Ascending aorta (tissue), 2 donors: Measurements from ENCODE around the gene C7. TPM values are rescaled to one million over a fixed set of nuclear protein-coding genes. Genes with fewer than 3 reads are reported as not detected.
"Not testable (repeated sequence)": the region's sequence is repeated elsewhere in the genome, so short reads cannot be mapped to it uniquely, and the experiment has no call there.

ENCODE experiments used
- DNase-seq, 2 donors: peaks; one replicate each; pipeline ENCODE4 v3.0.0-alpha.2; 2019; ENCODE audit warnings: low spot score in 2 of 2
- H3K27ac ChIP-seq, 2 donors: fragments of 200-600 bp; sonication (generic); one replicate each; pipeline ENCODE4 v1.5.1; 2016 to 2017; ENCODE audit warnings: mild to moderate bottlenecking in 1 of 2
- H3K27me3 ChIP-seq: fragments of 200-600 bp; sonication (generic); one replicate; pipeline ENCODE4 v1.5.1; 2017
- H3K36me3 ChIP-seq, 2 donors: fragments of 200-600 bp; sonication (generic); one replicate each; pipeline ENCODE4 v1.5.1; 2016
- H3K4me1 ChIP-seq, 2 donors: fragments of 200-600 bp; sonication (generic); one replicate each; pipeline ENCODE4 v1.5.1; 2016 to 2017; ENCODE audit warnings: mild to moderate bottlenecking in 1 of 2
- H3K4me3 ChIP-seq, 2 donors: fragments of 200-600 bp; sonication (generic); one replicate each; pipeline ENCODE4 v1.5.1; 2016 to 2017; ENCODE audit warnings: mild to moderate bottlenecking in 1 of 2
- H3K9me3 ChIP-seq, 2 donors: fragments of 200-600 bp; sonication (generic); one replicate each; pipeline ENCODE4 v1.5.1; 2016
- intact Hi-C: fragments of 100-400 bp; cut with DNase I; formaldehyde crosslinking; loops from one replicate; pipeline ENCODE4 v1.15.1; 2023
- total RNA-seq: library from RNA; depleted of rRNA; stranded (reverse); fragments of >200 nt; gene quantifications from one replicate; pipeline ENCODE4 v1.1.0, GENCODE V29; 2016
- TF ChIP-seq, protein P1 (sequence below), 3 experiments: fragments of 200-600 bp in 2 of 3; fragments of 450-650 bp in 1 of 3; sonication (generic) in 2 of 3; IDR thresholded peaks; one replicate each; pipeline ENCODE4 v1.5.1; 2016 to 2019; ENCODE audit warnings: antibody characterized with exemption in 3 of 3, mild to moderate bottlenecking in 1 of 3, moderate library complexity in 1 of 3

Gene C7
- 179 TPM for total RNA-seq

DNA sequence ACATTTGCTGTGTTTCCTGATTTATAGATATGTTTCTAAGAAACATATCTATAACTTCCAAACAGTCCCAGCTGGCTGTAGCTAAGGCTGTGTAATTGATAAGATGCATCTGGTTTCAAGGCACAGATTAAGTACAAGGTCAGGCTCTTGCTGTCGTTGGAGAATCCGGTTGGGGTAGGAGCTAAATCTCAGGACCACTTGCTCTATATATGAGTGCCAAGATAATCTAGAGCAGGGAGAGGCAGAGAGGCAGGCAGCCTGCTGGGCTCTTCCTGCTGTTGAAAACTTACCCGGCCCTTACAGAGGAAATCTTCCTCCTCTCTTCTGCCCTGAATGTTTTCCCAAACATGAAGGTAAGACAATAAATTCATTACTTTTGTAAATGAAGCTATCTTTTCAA is at the start of gene C7:
Gene C7, plus strand, starts transcription at position 234 of the 400 bp plus-strand sequence. Its CDS starts 114 bp downstream, at position 348.
- intact Hi-C loops, result loop anchor here (5.0 to 10.0 kb wide), 2 partner anchors 366 to 933 kb away; no protein-coding TSS in a partner anchor
- no peaks in the 10 kb centered on the region for H3K27me3 ChIP-seq
- no peak for DNase-seq
- peaks cover 0 to 7% of the 10 kb centered on the region in 2 donors for H3K4me1 ChIP-seq
- no peaks in the 10 kb centered on the region for H3K36me3 ChIP-seq
- H3K4me3 ChIP-seq, result peak within 1 kb of the TSS in 1 of 2 donors; percentile 21
- H3K9me3 ChIP-seq, result no peaks in the 10 kb centered on the region
- no peak within 1 kb of the TSS for H3K27ac ChIP-seq
- TF ChIP-seq, protein P1, sequence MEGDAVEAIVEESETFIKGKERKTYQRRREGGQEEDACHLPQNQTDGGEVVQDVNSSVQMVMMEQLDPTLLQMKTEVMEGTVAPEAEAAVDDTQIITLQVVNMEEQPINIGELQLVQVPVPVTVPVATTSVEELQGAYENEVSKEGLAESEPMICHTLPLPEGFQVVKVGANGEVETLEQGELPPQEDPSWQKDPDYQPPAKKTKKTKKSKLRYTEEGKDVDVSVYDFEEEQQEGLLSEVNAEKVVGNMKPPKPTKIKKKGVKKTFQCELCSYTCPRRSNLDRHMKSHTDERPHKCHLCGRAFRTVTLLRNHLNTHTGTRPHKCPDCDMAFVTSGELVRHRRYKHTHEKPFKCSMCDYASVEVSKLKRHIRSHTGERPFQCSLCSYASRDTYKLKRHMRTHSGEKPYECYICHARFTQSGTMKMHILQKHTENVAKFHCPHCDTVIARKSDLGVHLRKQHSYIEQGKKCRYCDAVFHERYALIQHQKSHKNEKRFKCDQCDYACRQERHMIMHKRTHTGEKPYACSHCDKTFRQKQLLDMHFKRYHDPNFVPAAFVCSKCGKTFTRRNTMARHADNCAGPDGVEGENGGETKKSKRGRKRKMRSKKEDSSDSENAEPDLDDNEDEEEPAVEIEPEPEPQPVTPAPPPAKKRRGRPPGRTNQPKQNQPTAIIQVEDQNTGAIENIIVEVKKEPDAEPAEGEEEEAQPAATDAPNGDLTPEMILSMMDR (IDR thresholded peaks at IDR 0.05), result no peak

- no peaks in the 10 kb centered on the region for H3K4me1 ChIP-seq
- no peaks in the 10 kb centered on the region for H3K9me3 ChIP-seq
- DNase-seq, result no peak
- H3K36me3 ChIP-seq, result no peaks in the 10 kb centered on the region
- intact Hi-C loops, result no loop called here
- H3K27me3 ChIP-seq, result no peaks in the 10 kb centered on the region
- TF ChIP-seq, protein P1 (IDR thresholded peaks at IDR 0.05), result no peak
- H3K4me3 ChIP-seq, result no peak overlapping the region
- no peak overlapping the region for H3K27ac ChIP-seq
These were observed 48.6 kb upstream of the C7 start for GRCh38 chr5:40860711-40861110.

DNA sequence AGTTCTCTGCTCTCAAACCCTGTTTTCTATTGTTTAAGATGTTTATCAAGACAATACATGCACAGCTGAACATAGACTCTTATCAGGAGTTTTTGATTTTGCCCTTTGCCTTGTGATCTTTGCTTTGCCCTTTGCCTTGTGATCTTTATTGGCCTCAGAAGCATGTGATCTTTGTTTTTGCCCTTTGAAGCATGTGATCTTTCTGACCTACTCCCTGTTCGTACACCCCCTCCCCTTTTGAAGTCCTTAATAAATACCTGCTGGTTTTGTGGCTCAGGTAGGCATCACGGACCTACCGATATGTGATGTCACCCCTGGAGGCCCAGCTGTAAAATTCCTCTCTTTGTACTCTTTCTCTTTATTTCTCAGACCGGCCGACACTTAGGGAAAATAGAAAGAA is 44.3 kb upstream of the C7 start:
- H3K4me3 ChIP-seq, H3K9me3 ChIP-seq, DNase-seq, H3K27me3 ChIP-seq, H3K27ac ChIP-seq, intact Hi-C loops, H3K4me1 ChIP-seq, H3K36me3 ChIP-seq: not testable (repeated sequence)

- intact Hi-C loops, result no loop called here
- H3K4me1 ChIP-seq, result no peaks in the 10 kb centered on the region
- DNase-seq, result no peak
- TF ChIP-seq, protein P1 (IDR thresholded peaks at IDR 0.05), result no peak
- no peaks in the 10 kb centered on the region for H3K36me3 ChIP-seq
- H3K27ac ChIP-seq, result no peak overlapping the region
- H3K27me3 ChIP-seq, result no peaks in the 10 kb centered on the region
- no peak overlapping the region for H3K4me3 ChIP-seq
- H3K9me3 ChIP-seq, result no peaks in the 10 kb centered on the region
These were observed 42.5 kb upstream of the C7 start for GRCh38 chr5:40866844-40867243.

DNA sequence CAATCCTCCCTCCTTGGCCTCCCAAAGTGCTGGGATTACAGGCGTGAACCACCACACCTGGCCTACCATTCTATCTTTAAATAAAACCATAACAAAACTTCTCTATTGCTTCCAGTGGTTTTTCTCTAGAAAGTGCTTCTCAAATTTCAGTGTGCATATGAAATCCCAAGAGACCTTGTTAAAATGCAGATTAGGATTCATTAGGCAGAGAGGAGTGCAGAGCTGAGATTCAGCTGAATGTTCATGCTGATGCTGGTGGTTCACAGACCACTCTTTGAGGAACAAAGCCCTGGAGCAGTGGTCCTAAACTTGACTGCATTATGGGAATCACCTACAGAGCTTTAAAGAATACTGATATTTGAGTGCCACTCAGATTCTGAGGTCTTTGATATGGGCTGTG is 39.9 kb upstream of the C7 start:
- intact Hi-C loops, result no loop called here
- no peaks in the 10 kb centered on the region for H3K9me3 ChIP-seq
- TF ChIP-seq, protein P1 (IDR thresholded peaks at IDR 0.05), result no peak
- H3K36me3 ChIP-seq, result no peaks in the 10 kb centered on the region
- no peak overlapping the region for H3K4me3 ChIP-seq
- H3K4me1 ChIP-seq, result no peaks in the 10 kb centered on the region
- no peak overlapping the region for H3K27ac ChIP-seq
- H3K27me3 ChIP-seq, result no peaks in the 10 kb centered on the region
- no peak for DNase-seq

DNA sequence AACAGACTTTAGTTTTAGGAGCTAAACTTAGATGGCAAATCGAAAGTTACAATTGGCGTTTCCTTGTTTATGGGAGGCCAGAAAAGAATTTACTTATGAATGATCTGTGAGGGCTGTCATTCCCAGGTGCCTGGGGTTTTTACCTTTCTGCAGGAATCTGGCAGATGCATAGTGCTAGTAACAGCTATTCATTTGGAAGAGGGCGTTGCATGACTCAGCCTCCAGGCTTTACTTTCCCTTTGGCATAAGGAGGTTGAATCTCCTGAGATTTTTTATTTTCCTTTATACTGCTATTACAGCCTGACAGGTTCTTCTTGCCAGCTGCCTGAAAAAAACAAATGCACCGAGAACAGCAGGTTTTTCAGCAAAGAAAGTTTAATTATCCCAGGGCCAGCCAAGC is 38.1 kb upstream of the C7 start:
- Histone ChIP-seq H3K27me3 (no peaks in the 10 kb centered on the region), H3K4me3 (no peak overlapping the region), H3K4me1 (no peaks in the 10 kb centered on the region), H3K36me3 (no peaks in the 10 kb centered on the region), H3K9me3 (no peaks in the 10 kb centered on the region), H3K27ac (no peak overlapping the region)
- no peak for DNase-seq
- TF ChIP-seq, protein P1 (IDR thresholded peaks at IDR 0.05), result no peak
- intact Hi-C loops, result no loop called here

DNA sequence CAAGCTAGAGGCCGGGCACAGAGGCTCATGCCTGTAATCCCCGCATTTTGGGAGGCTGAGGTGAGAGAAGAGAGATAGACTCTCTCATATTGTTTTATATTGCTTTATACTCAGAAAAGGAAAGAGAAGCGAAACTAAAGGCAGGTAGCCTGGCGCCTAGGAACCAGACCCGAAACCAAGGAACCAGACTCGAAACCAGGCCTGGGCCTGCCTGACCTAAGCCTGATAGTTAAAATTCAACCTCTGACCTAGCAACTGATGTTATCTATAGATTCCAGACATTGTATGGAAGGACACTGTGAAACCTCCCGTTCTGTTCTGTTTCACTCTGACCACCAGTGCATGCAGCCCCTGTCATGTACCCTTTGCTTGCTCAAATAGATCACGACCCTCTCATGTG is 37.0 kb upstream of the C7 start:
- H3K4me1 ChIP-seq, H3K27me3 ChIP-seq, DNase-seq, intact Hi-C loops, H3K27ac ChIP-seq, H3K4me3 ChIP-seq, H3K36me3 ChIP-seq, H3K9me3 ChIP-seq: not testable (repeated sequence)
